Fibroblast of skin of right biceps (primary cell): ENCODE results near the gene FAM89A.

Experiments used
- DNase-seq: peaks from one replicate; pipeline ENCODE4 v3.0.0-alpha.2; 2013

The FAM89A gene

GRCh38 chr1:231040019-231040799, at the start of gene FAM89A:
TSS of gene FAM89A (minus strand) at chr1:231040254. CDS start at chr1:231040211, 43 bp downstream.
- peak; percentile 46 for DNase-seq

DNA sequence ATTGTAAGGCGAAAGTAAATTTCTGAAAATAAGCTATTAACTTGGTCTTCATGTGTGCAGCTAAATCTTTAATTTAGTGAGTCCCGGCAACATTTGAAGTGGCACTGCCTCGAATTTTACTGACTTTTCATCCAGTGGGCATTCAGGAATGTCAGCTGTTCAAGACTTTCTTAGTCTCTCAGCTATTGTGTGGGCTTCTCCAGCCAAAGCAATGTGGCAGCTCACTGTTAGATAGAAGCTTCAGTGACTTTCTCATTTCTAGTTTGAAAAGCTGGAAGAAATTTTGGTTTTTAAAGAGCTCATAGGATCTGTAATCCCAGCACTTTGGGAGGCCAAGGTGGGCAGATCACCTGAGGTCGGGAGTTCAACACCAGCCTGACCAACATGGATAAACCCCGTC, 44.3 kb upstream of the FAM89A start:
- DNase-seq, result no peak

- DNase-seq, result no peak
These were observed 39.1 kb upstream of the FAM89A start for GRCh38 chr1:231079163-231079562.

- DNase-seq, result no peak
These were observed 38.2 kb upstream of the FAM89A start for GRCh38 chr1:231078250-231078649.

GRCh38 chr1:231076802-231077201, 36.7 kb upstream of the FAM89A start:
- DNase-seq, result no peak

DNA sequence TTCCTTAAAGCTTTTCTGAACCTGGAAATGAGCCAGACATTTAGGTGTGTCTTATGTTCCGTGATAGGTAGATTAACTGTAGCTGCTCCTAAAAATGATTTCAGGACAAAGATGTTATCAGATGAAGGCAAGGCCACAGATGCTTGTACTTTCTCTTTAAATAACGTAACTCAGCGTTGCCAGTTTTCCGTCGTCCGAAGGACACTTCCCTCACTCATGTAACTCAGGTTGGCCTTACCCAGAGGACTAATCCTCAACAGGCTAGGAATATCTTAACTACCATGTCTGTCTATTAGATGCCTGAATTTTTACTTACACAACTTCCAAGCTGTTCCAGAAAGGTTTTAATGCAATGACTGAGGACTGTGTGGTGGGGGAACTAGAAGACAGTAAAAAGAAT, 35.4 kb upstream of the FAM89A start:
- DNase-seq, result no peak

DNA sequence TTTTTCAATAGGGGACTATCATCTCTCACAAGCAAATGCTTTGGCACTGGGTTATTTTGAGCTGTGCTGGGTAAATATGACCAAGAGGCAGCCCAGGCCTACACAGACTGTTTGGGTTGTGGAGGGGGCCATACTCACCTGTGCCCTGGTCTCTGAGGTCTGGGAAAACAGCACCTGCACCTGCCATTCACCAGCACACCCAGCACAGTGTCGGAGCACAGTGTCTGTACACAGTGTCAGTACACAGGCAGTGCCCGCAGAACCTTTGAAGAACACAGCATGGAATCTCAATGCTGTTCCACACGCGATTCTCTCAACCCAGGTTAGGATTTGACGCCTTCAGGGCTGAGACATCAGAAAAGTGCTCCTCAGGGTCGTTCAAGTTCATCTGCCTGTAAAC, 35.0 kb upstream of the FAM89A start:
- DNase-seq, result no peak

GRCh38 chr1:231074046-231074445, 34.0 kb upstream of the FAM89A start:
- DNase-seq, result no peak

- no peak for DNase-seq
These were observed 33.3 kb upstream of the FAM89A start for GRCh38 chr1:231073331-231073730.

DNA sequence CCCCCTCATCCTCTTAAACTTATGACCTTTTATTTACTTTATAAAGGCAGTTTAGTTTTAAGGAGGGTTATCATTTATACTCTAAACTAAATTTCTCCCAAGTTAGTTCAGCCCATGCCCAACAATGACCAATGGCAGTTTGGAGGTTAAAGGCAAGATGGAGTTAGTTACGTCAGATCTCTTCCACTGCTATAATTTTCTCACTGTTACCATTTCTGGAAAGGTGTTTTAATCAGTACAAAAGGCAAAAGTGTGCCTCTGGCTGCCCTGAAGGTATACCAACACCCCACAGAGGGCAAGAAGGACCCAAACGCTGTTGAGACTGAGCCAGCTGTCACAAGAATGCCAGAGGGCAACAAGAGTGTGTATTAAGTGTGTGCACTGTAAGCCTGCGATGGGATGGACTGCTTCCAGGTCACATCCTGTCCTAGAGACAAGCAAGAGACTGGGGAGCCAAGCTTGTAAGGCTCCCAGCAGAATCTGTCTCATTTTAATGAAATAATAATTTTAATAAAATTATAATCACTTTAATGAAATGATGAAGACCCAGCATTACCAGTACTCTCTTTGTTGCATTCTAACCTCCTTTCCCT, 32.5 kb upstream of the FAM89A start:
- no peak for DNase-seq

DNA sequence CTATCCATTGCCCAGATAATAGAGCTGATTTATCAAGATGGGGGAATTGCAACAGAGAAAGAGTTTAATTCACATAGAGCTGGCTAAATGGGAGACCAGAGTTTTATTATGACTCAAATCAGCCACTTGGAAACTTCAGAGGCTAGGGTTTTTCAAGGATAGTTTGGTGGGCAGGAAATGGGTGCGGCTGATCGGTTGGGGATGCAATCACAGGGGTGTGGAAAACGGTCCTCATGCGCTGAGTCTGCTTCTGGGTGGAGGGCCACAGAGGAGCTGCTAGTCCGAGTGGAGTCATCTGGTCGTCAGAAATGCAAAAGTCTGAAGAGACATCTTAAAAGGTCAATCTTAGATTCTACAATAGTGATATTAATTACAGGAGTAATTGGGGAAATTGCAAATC, 32.0 kb upstream of the FAM89A start:
- DNase-seq, result no peak

- DNase-seq, result no peak
These were observed 30.8 kb upstream of the FAM89A start for GRCh38 chr1:231070758-231071444.

DNA sequence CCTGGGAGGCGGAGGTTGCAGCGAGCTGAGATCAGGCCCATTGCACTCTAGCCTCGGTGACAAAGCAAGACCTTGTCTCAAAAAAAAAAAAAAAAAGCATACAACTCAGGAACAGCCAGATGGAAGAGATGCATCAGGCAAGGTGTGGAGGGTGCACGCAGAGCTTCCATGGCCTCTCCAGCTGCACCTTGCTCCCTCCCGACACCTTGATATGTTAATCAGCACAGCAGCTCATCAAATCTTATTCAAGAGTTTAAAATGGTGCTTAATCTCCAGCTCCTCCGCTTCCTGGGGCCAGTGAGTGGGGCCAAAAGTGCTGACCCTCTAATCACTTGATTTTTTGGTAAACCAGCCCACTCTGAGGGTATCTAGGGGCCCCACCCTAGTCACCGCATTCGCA, 29.3 kb upstream of the FAM89A start:
- no peak for DNase-seq

GRCh38 chr1:231068762-231069161, 28.7 kb upstream of the FAM89A start:
- no peak for DNase-seq

GRCh38 chr1:231065510-231066241, 25.6 kb upstream of the FAM89A start:
- no peak for DNase-seq

DNA sequence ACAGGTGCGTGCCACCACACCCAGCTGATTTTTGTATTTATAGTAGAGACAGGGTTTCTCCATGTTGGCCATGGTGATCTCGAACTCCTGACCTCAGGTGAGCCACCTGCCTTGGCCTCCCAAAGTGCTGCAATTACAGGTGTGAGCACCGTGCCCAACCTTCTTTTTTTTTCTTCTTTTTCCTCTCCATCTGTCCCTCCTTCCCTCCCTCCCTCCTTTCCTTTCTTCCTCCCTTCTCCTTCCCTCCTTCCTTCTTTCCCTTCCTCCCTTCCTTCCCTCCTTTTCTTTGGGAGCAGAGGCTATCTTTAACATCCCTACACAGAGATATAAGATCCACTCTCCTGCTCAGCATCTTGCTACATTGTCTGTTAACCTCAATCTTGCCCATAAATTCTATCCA, 24.4 kb upstream of the FAM89A start:
- DNase-seq, result no peak

- DNase-seq, result no peak
These were observed 23.3 kb upstream of the FAM89A start for GRCh38 chr1:231063331-231063730.

DNA sequence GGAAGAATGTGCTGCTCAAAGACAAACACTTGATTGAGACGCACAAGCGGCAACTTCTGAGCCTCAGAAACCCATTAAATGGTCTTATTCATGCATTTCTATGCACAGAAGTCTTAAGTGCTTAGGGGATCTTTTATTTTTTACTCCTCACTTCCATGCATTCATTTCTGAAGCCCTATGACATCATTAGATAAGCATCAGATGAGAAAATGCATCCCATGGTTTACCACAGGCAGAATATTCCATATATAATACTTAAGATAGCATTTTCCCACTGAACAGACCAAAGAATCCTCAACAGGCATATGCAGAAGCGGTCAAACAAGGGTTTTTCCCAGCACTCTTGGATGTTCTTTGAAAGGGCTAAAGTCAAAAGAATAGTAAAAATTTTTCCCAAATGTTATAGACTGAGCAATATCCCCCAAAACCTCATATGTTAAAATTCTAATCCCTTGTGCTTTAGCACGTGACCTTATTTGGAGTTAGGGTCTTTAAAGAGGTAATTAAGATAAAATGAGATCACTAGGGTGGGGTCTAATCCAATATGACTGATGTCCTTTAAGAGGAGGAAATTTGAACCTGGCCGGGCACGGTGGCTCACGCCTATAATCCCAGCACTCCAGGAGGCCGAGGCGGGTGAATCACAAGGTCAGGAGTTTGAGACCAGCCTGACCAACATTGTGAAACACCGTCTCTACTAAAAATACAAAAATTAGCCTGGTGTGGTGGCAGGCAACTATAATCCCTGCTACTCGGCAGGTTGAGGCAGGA, 22.6 kb upstream of the FAM89A start:
- DNase-seq, result peak; percentile 70

- peak; percentile 28 for DNase-seq
These were observed 19.6 kb upstream of the FAM89A start for GRCh38 chr1:231059566-231060193.

GRCh38 chr1:231058416-231059109, 18.5 kb upstream of the FAM89A start:
- no peak for DNase-seq

DNA sequence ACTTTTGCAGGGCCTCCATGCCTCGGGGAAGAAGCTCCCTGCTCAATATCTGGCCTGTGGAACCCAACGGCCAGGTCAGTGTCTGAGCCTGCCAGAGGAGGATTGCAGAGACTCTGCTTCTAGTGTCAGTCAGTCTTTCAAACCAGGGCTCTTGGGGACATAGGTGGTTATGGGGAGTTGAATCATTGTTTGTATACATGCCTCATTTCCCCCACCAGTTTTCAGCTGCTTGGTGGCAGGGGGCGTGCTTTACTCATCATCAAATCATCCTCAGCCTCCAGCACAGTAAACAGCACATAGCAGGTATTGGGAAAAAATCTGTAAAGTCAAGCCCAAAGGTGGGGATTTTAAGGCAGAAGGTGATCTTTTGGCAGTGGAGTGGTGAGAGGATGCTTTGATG, 17.4 kb upstream of the FAM89A start:
- no peak for DNase-seq

GRCh38 chr1:231055271-231055670, 15.2 kb upstream of the FAM89A start:
- no peak for DNase-seq
